Erythroblast (primary cell): Measurements from ENCODE around the gene STIMATE.

ENCODE experiments used
- GATA1 ChIP-seq: IDR thresholded peaks from 2 replicates; pipeline ENCODE4 v1.6.1; 2011; ENCODE audit warnings: low read depth, mild to moderate bottlenecking, control low read depth, low read length, moderate library complexity
- POLR2A ChIP-seq: IDR thresholded peaks from 2 replicates; pipeline ENCODE4 v1.6.1; 2011; ENCODE audit warnings: mild to moderate bottlenecking, low read length

- peak; percentile 56 for TF ChIP-seq POLR2A
- TF ChIP-seq GATA1: peak; percentile 12
Observed at GRCh38 chr3:52897130-52898122, at the start of gene STIMATE.
